Chondrocyte (in vitro differentiated cells): ENCODE measurements around the gene SEM1. TPM values are rescaled to one million over a fixed set of nuclear protein-coding genes. Genes with fewer than 3 reads are reported as not detected.
"Not testable (repeated sequence)": the region's sequence is repeated elsewhere in the genome, so short reads cannot be mapped to it uniquely, and the experiment has no call there.

Experiments
- DNase-seq: peaks from one replicate; pipeline ENCODE4 v3.0.0; 2021; ENCODE audit warnings: mixed read lengths, low spot score
- H3K27ac Mint-ChIP-seq: one replicate; pipeline ENCODE4 v1.8.0; 2021; ENCODE audit warnings: mild to moderate bottlenecking, moderate library complexity, mixed read lengths; ENCODE audit not compliant: unreplicated experiment
- H3K27me3 Mint-ChIP-seq: 2 replicates; pipeline ENCODE4 v1.8.0; 2021; ENCODE audit warnings: low read depth, mixed read lengths
- H3K36me3 Mint-ChIP-seq: 2 replicates; pipeline ENCODE4 v1.8.0; 2021; ENCODE audit warnings: low read depth, mixed read lengths
- H3K4me1 Mint-ChIP-seq: 2 replicates; pipeline ENCODE4 v1.8.0; 2021; ENCODE audit warnings: low read depth, mild to moderate bottlenecking, mixed read lengths
- H3K4me3 Mint-ChIP-seq: one replicate; pipeline ENCODE4 v1.8.0; 2021; ENCODE audit warnings: mild to moderate bottlenecking, moderate library complexity, mixed read lengths; ENCODE audit not compliant: unreplicated experiment
- H3K9me3 Mint-ChIP-seq: 2 replicates; pipeline ENCODE4 v1.8.0; 2021; ENCODE audit warnings: low read depth, mixed read lengths
- total RNA-seq: library from RNA; stranded (reverse); gene quantifications from 3 replicates; pipeline ENCODE4 v1.2.1, GENCODE V29; 2021
- TF ChIP-seq, protein P1 (sequence below): fragments of 200-600 bp; sonication (generic); IDR thresholded peaks from 2 replicates; pipeline ENCODE4 v1.5.0; 2021; ENCODE audit warnings: antibody characterized with exemption, mild to moderate bottlenecking, moderate library complexity

Gene SEM1
- total RNA-seq, 1 donor from 2014 or later: 33.3 TPM

DNA sequence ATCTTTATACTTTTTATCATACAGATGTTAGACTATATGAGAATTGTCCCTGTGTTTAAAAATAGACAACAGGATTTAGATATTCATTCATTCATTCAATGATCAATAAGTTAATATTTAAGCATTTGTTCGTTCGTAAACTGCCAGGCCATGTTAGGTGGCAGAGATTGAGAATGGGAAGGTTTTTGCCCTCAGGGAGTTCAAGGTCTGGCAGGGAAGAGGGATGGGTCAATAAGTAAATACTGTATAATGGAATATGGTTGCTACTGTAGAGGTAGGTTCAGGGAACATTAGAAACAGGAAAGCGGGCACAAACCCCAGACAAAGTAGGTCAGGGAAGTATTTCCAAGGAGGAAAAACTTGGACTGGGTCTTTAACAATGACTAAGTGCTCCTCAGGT lies 64.6 kb downstream of the SEM1 start:
- Mint-ChIP-seq H3K27ac (no peak overlapping the region), H3K4me1 (peaks cover 6% of the 10 kb centered on the region), H3K27me3 (no peaks in the 10 kb centered on the region), H3K4me3 (no peak overlapping the region), H3K9me3 (no peaks in the 10 kb centered on the region), H3K36me3 (peaks cover 1% of the 10 kb centered on the region)
- DNase-seq: no peak
- TF ChIP-seq, protein P1, sequence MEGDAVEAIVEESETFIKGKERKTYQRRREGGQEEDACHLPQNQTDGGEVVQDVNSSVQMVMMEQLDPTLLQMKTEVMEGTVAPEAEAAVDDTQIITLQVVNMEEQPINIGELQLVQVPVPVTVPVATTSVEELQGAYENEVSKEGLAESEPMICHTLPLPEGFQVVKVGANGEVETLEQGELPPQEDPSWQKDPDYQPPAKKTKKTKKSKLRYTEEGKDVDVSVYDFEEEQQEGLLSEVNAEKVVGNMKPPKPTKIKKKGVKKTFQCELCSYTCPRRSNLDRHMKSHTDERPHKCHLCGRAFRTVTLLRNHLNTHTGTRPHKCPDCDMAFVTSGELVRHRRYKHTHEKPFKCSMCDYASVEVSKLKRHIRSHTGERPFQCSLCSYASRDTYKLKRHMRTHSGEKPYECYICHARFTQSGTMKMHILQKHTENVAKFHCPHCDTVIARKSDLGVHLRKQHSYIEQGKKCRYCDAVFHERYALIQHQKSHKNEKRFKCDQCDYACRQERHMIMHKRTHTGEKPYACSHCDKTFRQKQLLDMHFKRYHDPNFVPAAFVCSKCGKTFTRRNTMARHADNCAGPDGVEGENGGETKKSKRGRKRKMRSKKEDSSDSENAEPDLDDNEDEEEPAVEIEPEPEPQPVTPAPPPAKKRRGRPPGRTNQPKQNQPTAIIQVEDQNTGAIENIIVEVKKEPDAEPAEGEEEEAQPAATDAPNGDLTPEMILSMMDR: no peak

DNA sequence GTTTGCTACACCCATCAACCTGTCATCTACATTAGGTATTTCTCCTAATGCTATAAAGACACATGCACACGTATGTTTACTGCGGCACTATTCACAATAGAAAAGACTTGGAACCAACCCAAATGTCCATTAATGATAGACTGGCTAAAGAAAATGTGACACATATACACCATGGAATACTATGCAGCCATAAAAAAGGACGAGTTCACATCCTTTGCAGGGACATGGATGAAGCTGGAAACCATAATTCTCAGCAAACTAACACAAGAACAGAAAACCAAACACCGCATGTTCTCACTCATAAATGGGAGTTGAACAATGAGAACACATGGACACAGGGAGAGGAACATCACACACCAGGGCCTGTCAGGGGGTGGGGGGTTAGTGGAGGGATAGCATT lies 66.2 kb downstream of the SEM1 start:
- not testable (repeated sequence) for H3K36me3 Mint-ChIP-seq

DNA sequence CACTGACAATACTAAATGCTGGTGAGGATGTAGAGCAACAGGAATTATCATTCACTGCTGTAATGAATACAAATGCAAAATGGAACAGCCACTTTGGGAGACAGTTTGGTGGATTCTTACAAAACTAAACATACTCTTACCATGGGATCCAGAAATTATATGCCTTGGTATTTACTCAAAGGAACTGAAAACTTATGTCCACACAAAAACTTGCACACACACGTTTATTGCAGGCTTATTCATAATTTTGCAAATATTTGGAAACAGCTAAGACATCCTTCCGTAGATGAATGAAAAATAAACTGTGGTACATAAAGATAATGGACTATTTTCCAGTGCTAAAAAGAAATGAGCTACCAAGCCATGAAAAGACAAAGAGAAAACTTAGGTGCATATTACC lies 69.6 kb downstream of the SEM1 start:
- H3K27me3 Mint-ChIP-seq: no peaks in the 10 kb centered on the region
- no peaks in the 10 kb centered on the region for H3K9me3 Mint-ChIP-seq
- DNase-seq: no peak
- no peak overlapping the region for H3K4me3 Mint-ChIP-seq
- TF ChIP-seq, protein P1: no peak
- H3K27ac Mint-ChIP-seq: no peak overlapping the region
- peaks cover 1% of the 10 kb centered on the region for H3K36me3 Mint-ChIP-seq
- H3K4me1 Mint-ChIP-seq: peaks cover 16% of the 10 kb centered on the region

More for the DNA sequence above, 66.2 kb downstream of the SEM1 start:
- not testable (repeated sequence) for H3K4me3 Mint-ChIP-seq, H3K27ac Mint-ChIP-seq, DNase-seq, H3K9me3 Mint-ChIP-seq, H3K4me1 Mint-ChIP-seq, H3K27me3 Mint-ChIP-seq
